AG04450 (cell line): ENCODE measurements around the gene CPNE5. TPM values are rescaled to one million over a fixed set of nuclear protein-coding genes. Genes with fewer than 3 reads are reported as not detected.

Source experiments
- CTCF ChIA-PET: fragments of 300-600, 350-600 bp; formaldehyde crosslinking; extraction: SDS; loops from one replicate; lab custom pipeline; 2022; ENCODE audit warnings: antibody characterized with exemption, inconsistent platforms; lab: Charles Lee
- POLR2A ChIA-PET: fragments of 350-600 bp; formaldehyde crosslinking; extraction: SDS; loops from one replicate; lab custom pipeline; 2021; ENCODE audit warnings: antibody characterized with exemption, inconsistent platforms; lab: Yijun Ruan, JAX
- DNase-seq: peaks from one replicate; pipeline ENCODE4 v3.0.0-alpha.2; 2011; ENCODE audit warnings: low read depth, low spot score
- H3K27ac ChIP-seq: one replicate; pipeline ENCODE4 v1.5.1; 2012; ENCODE audit warnings: low read depth, low read length, control low read depth
- H3K27me3 ChIP-seq: one replicate; pipeline ENCODE4 v1.6.0; 2012; ENCODE audit warnings: low read length; ENCODE audit not compliant: control insufficient read depth, insufficient read depth
- H3K4me3 ChIP-seq: 2 replicates; pipeline ENCODE4 v1.5.1; 2011; ENCODE audit warnings: mild to moderate bottlenecking, low read depth, low read length, control low read depth
- H3K9me3 ChIP-seq: 2 replicates; pipeline ENCODE4 v1.5.1; 2012; ENCODE audit warnings: low read length; ENCODE audit not compliant: control insufficient read depth, insufficient read depth
- polyA plus RNA-seq: library from polyadenylated mRNA; depleted of rRNA; stranded (reverse); fragments of >200 nt; gene quantifications from 2 replicates; pipeline ENCODE4 v1.2.3, GENCODE V29; 2011
- TF ChIP-seq, protein P1 (sequence below): IDR thresholded peaks from 2 replicates; pipeline ENCODE4 v1.5.1; 2011; ENCODE audit warnings: low read depth, low read length, control low read depth, inconsistent platforms

The CPNE5 gene
- polyA plus RNA-seq, 1 experiment = 0.10 TPM

DNA sequence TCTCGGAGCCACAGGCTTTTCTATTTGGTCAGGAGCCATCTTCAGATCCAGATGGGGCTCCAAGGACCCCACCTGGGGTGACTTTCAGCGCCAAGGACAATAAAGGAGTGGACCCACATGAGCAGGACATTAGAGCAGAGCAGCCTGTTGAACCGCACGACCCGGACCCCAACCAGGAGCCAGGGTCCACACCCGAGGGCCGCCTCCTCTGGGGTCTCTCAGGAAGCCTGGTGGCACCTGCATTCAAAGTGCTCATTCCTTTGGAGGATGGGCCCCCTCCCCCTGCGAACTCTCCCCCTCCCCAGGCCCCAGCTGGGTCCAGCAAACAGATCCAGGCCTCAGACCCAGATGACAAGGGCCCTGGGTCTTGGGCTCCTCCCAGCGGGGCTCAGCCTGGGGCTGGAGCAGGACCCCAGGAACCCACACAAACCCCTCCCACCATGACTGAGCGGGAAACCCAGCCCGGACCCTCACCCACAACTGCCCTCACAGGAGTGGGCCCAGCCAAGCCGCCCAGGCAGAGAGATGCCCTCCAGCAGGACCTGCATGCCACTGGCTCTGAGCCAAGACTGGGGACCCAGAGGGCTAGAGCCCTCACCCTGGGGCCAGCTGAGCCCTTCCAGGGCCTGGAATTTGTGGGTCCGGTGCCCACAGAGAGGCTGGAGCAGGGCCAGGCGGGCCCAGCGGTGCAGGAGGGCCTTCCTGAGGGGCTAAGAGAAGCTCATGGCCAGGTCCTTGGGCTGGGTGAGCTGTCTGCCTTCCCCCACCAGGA is 117.7 kb downstream of the CPNE5 start:
- POLR2A ChIA-PET = interaction anchor here (0.6 kb wide), 1 partner anchor 132 kb away, joined by 3 read pairs; no protein-coding TSS in a partner anchor
- TF ChIP-seq, protein P1, sequence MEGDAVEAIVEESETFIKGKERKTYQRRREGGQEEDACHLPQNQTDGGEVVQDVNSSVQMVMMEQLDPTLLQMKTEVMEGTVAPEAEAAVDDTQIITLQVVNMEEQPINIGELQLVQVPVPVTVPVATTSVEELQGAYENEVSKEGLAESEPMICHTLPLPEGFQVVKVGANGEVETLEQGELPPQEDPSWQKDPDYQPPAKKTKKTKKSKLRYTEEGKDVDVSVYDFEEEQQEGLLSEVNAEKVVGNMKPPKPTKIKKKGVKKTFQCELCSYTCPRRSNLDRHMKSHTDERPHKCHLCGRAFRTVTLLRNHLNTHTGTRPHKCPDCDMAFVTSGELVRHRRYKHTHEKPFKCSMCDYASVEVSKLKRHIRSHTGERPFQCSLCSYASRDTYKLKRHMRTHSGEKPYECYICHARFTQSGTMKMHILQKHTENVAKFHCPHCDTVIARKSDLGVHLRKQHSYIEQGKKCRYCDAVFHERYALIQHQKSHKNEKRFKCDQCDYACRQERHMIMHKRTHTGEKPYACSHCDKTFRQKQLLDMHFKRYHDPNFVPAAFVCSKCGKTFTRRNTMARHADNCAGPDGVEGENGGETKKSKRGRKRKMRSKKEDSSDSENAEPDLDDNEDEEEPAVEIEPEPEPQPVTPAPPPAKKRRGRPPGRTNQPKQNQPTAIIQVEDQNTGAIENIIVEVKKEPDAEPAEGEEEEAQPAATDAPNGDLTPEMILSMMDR = no peak
- Histone ChIP-seq H3K27me3 (peaks cover 24% of the 10 kb centered on the region), H3K4me3 (no peak overlapping the region), H3K27ac (no peak overlapping the region), H3K9me3 (no peaks in the 10 kb centered on the region; the same call in 1 of the 2 replicates)
- no peak for DNase-seq
- CTCF ChIA-PET = interaction anchor here (2.5 to 6.7 kb wide), 2 partner anchors 106 kb away, joined by 10 to 70 read pairs; no protein-coding TSS in a partner anchor

DNA sequence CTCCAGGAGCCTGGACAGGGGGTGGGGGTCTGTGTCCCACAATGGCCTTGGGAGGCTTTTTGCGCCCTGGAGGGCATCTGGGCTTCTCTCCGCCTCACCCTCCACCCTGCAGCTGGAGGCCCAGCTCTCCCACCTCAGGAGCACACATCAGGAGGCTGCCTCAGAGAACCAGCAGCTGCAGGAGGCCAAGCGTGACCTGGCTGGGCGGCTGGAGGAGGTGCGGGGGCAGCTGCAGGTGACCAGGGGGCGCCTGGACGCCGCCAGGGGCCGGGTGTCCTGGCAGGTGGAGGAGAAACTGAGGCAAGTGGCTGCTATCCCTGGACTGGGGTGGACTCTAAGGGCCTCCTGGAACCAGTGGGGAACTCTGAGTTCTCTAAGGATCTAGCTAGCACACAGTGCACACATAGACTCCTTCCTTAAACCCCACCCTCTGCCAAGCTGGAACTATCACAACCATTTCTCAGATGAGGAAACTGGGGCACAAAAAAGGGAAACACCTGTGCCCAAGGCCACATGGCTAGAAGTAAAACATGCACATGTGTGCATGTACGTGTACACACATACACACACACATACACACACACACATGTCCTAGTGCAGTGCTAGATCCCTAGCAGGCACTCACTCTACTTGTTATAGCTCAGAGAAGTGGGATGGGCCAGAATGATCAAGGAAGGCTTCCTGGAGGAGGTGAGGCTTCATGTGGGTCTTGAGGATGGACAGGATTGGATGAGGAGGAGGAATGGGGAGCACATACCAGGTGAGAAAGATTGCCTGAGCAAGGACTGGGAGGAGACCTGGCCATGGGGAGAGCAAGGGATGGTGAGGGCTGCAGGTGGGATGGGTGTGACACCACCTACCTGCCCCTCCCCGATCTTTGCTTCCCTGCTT is 118.7 kb downstream of the CPNE5 start:
- DNase-seq = no peak
- ChIA-PET CTCF (interaction anchor here (0.7 to 2.5 kb wide), 3 partner anchors 39 to 105 kb away, joined by 3 to 10 read pairs (median 5); no protein-coding TSS in a partner anchor), POLR2A (no interaction called here)

DNA sequence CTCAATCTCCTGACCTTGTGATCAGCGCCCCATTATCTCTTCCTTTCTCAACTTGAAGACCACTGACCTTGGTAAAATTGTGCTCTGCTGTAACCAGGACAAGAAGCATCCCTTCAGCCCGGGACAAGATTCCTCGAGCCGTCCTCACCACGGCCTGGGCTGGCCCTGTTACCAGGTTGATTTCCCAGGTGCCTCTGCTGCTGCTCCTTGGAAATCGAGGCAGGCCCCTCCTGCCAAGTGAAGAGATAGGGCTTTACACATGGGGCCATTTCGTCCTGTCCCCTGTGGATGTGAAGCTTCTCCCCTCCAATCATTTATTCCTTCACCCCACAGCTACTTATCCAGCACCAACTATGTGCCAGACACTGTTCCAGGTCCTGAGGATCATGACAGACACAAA is 120.1 kb downstream of the CPNE5 start:
- no peaks in the 10 kb centered on the region; the same call in 1 of the 2 replicates for H3K9me3 ChIP-seq
- H3K27me3 ChIP-seq = peaks cover 37% of the 10 kb centered on the region
- H3K27ac ChIP-seq = no peak overlapping the region
- no peak overlapping the region for H3K4me3 ChIP-seq
- TF ChIP-seq, protein P1 = no peak
- CTCF ChIA-PET = interaction anchor here (2.5 kb wide), 1 partner anchor 104 kb away, joined by 10 read pairs; no protein-coding TSS in a partner anchor
- DNase-seq = no peak
- POLR2A ChIA-PET = interaction anchor here (0.7 kb wide), 1 partner anchor 806 kb away, joined by 3 read pairs; no protein-coding TSS in a partner anchor

More for the DNA sequence above, 118.7 kb downstream of the CPNE5 start:
- H3K9me3 ChIP-seq = no peaks in the 10 kb centered on the region; the same call in 1 of the 2 replicates
- H3K27ac ChIP-seq = no peak overlapping the region
- H3K27me3 ChIP-seq = peaks cover 30% of the 10 kb centered on the region
- H3K4me3 ChIP-seq = no peak overlapping the region
- TF ChIP-seq, protein P1 = no peak

DNA sequence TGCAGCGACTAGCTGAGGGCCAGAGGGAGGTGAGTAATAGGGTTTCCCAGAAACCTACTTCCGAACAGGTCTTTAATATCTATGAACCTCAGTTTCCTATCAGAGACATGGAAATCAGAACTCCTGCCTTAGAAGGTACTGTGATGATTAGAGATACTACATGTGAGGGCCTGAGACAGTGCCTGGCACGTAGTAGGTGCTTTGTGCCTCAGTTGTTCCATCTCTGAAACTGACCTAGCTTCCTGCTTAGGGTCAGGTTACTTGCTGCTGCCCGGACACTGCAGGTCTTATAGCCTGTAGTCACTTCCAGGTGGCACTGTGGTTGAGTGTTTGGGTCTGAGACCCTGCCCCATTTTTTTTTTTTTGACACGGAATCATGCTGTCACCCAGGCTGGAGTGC is 120.7 kb downstream of the CPNE5 start:
- Histone ChIP-seq H3K9me3 (no peaks in the 10 kb centered on the region; the same call in 1 of the 2 replicates), H3K27me3 (peaks cover 43% of the 10 kb centered on the region), H3K4me3 (no peak overlapping the region), H3K27ac (no peak overlapping the region)
- DNase-seq = no peak
- ChIA-PET POLR2A (interaction anchor here (0.7 kb wide), 1 partner anchor 806 kb away, joined by 3 read pairs; no protein-coding TSS in a partner anchor), CTCF (interaction anchor here (0.7 to 2.5 kb wide), 2 partner anchors 41 to 103 kb away, joined by 3 to 10 read pairs; no protein-coding TSS in a partner anchor)
- TF ChIP-seq, protein P1 = no peak
